PFSK-1 (cell line): ENCODE results near the gene COL5A3. TPM values are rescaled to one million over a fixed set of nuclear protein-coding genes. Genes with fewer than 3 reads are reported as not detected.

ENCODE experiments used
- FOXP2 ChIP-seq: optimal IDR thresholded peaks from 2 replicates; pipeline ENCODE3; 2011; ENCODE audit warnings: borderline replicate concordance, control low read depth, inconsistent platforms; ENCODE audit not compliant: insufficient read depth; ENCODE audit errors: extremely low read length, extremely low read depth
- POLR2AphosphoS5 ChIP-seq: IDR thresholded peaks from 2 replicates; pipeline ENCODE4 v1.6.1; 2012; ENCODE audit warnings: low read depth, mild to moderate bottlenecking, control low read depth, low read length, moderate library complexity
- SIN3A ChIP-seq: IDR thresholded peaks from 2 replicates; pipeline ENCODE4 v1.6.1; 2012; ENCODE audit warnings: mild to moderate bottlenecking, low read length, moderate library complexity, borderline replicate concordance; ENCODE audit not compliant: insufficient read depth
- TAF1 ChIP-seq: IDR thresholded peaks from 2 replicates; pipeline ENCODE4 v1.6.1; 2012; ENCODE audit warnings: low read length, control low read depth, borderline replicate concordance; ENCODE audit not compliant: insufficient read depth
- polyA plus RNA-seq: library from polyadenylated mRNA; unstranded; fragments of >200 nt; gene quantifications from one replicate; pipeline ENCODE4 v1.2.1, GENCODE V29; 2012; ENCODE audit warnings: low read depth, missing spikeins; ENCODE audit not compliant: insufficient read length
- TF ChIP-seq, protein P1 (sequence below), 2 experiments: IDR thresholded peaks; 2 replicates each; pipeline versions ENCODE4 v1.6.1 to v1.8.0; 2011 to 2012; ENCODE audit warnings: low read depth in 2 of 2, low read length in 2 of 2, control low read depth in 1 of 2, inconsistent platforms in 1 of 2, mild to moderate bottlenecking in 1 of 2, moderate library complexity in 1 of 2; ENCODE audit not compliant: insufficient read depth in 1 of 2

Gene COL5A3
- 7.2 TPM for polyA plus RNA-seq

DNA sequence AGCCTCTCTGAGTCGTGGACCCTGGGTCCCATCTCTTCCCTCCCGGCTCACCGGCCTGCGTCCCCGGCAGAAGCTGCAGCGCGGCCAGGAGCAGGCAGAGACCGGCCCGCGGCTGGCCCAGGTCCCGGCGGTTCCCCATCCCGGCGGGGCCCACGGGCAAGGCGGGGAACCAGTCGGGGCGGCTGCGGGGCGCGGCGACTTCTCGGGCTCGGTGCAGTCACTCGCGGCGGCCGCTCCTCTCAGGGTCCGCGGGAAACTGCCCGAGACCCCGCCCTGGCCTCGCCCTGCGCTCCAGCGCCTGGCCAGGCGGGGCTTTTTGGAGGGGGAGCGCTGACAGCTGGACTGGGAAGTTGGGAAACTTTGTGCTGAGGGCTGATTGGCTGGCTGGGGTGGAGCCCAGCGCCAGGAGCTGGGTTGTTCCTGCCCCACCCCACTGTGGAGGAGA lies at the start of gene COL5A3:
Gene COL5A3 (minus strand): TSS at position 258 of the 445 bp plus-strand sequence. CDS start 119 bp downstream, at position 139.
- no peak for TF ChIP-seq TAF1
- no peak for TF ChIP-seq POLR2AphosphoS5
- no peak for TF ChIP-seq FOXP2

DNA sequence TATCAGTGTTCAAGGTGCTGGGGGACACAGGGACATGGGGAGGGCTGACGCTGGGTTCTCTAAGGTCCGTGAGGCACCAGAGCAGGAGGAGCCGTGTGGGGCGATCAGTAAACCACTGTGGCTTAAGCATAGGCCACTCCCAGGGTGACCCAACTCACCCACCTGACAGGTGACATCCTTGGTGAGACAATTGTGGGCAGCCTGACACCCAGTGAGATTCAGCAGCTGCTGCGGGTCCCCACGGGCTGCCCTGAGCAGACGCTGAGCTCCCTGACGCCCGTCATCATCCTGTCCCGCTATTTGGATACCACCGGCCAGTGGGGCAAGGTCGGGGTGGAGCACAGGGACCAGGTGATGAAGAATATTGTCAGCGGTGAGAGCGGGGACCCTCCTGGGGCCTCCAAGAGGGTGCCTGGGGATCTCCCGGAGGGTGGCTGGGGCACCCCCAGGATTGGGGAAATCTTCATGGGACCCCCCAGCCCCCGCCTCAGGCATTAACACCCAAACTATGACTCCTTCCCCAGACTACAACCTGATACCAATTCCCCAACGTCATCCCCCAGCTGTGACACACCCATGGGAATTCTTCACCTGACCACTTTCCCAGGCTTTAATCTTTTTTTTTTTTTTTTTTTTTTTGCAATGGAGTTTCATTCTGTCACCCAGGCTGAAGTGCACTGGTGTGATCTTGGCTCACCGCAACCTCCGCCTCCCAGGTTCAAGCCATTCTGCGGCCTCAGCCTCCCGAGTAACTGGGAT lies 42.5 kb upstream of the COL5A3 start:
- TF ChIP-seq POLR2AphosphoS5 (no peak), FOXP2 (no peak), TAF1 (no peak), SIN3A (no peak)
- TF ChIP-seq, protein P1, sequence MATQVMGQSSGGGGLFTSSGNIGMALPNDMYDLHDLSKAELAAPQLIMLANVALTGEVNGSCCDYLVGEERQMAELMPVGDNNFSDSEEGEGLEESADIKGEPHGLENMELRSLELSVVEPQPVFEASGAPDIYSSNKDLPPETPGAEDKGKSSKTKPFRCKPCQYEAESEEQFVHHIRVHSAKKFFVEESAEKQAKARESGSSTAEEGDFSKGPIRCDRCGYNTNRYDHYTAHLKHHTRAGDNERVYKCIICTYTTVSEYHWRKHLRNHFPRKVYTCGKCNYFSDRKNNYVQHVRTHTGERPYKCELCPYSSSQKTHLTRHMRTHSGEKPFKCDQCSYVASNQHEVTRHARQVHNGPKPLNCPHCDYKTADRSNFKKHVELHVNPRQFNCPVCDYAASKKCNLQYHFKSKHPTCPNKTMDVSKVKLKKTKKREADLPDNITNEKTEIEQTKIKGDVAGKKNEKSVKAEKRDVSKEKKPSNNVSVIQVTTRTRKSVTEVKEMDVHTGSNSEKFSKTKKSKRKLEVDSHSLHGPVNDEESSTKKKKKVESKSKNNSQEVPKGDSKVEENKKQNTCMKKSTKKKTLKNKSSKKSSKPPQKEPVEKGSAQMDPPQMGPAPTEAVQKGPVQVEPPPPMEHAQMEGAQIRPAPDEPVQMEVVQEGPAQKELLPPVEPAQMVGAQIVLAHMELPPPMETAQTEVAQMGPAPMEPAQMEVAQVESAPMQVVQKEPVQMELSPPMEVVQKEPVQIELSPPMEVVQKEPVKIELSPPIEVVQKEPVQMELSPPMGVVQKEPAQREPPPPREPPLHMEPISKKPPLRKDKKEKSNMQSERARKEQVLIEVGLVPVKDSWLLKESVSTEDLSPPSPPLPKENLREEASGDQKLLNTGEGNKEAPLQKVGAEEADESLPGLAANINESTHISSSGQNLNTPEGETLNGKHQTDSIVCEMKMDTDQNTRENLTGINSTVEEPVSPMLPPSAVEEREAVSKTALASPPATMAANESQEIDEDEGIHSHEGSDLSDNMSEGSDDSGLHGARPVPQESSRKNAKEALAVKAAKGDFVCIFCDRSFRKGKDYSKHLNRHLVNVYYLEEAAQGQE (IDR thresholded peaks at IDR 0.05; ENCODE audit: insufficient read depth in 1 of 2, low read depth in 2 of 2, low read length in 2 of 2), result no peak

DNA sequence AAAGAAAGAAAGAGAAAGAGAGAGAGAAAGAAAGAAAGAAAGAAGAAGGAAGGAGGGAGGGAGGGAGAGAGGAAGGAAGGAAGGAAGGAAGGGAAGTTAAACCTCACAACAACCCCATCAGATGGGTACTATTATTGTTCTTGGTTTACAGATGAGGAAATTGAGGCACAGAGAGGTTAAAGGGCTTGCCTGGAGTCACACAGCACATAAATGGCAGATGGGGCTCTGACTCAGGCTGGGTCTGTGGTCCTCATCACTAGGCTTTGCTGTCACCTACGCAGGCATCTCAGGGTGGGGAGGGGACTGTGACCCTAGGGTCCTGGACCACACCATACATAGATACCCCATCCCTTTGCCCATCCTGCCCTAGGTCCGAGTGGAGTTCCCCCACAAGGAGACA lies 39.3 kb upstream of the COL5A3 start:
- TF ChIP-seq FOXP2 (no peak), SIN3A (no peak), POLR2AphosphoS5 (no peak), TAF1 (no peak)
- TF ChIP-seq, protein P1 (IDR thresholded peaks at IDR 0.05; ENCODE audit: insufficient read depth in 1 of 2, low read depth in 2 of 2, low read length in 2 of 2), result no peak

DNA sequence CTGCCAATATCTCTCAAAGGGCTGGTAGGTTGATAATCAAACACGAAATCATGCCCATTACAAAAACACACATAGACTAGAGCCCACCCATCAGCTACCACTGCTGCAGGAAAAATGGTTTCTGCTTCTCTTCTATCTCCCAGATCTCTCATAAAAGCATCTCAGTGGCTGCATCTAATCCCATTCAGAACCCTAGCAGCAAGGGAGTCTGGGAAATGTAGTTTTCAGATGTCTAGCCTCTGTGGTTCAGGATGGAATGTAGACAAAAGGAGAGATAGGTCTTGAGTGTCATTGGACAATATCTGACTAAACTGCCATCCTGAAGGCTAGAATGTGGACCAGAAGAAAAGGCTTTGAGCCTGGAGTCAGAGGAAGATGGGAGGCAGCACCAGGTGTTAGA lies 35.1 kb upstream of the COL5A3 start:
- TF ChIP-seq TAF1, result no peak
- no peak for TF ChIP-seq FOXP2
- TF ChIP-seq SIN3A, result no peak
- TF ChIP-seq, protein P1 (IDR thresholded peaks at IDR 0.05; ENCODE audit: insufficient read depth in 1 of 2, low read depth in 2 of 2, low read length in 2 of 2), result no peak
- no peak for TF ChIP-seq POLR2AphosphoS5

DNA sequence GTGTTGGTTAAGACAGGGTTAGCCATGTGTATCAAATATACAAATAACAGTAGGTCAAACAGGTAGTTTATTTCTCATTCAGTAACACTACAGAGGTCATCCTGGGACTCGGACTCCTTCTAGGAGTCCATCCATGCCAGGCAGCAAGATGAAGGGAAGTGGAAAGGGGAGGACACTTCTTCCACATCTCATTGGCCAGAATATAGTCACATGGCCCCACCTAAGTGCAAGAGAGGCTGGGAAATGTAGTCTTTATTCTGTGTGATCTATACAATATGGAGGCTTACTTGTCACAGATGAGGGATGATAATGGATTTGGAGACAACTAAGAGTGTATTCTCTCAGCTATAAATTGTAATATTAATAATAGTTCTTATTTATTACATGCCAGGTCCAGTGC lies 34.1 kb upstream of the COL5A3 start:
- no peak for TF ChIP-seq TAF1
- TF ChIP-seq, protein P1 (IDR thresholded peaks at IDR 0.05; ENCODE audit: insufficient read depth in 1 of 2, low read depth in 2 of 2, low read length in 2 of 2), result no peak
- no peak for TF ChIP-seq POLR2AphosphoS5
- TF ChIP-seq FOXP2, result no peak
- no peak for TF ChIP-seq SIN3A
